ENCODE data around the gene NSG1. TPM values are rescaled to one million over a fixed set of nuclear protein-coding genes. Genes with fewer than 3 reads are reported as not detected.

Gene NSG1
- total RNA-seq, 1 experiment from 2014 or later: not detected

DNA sequence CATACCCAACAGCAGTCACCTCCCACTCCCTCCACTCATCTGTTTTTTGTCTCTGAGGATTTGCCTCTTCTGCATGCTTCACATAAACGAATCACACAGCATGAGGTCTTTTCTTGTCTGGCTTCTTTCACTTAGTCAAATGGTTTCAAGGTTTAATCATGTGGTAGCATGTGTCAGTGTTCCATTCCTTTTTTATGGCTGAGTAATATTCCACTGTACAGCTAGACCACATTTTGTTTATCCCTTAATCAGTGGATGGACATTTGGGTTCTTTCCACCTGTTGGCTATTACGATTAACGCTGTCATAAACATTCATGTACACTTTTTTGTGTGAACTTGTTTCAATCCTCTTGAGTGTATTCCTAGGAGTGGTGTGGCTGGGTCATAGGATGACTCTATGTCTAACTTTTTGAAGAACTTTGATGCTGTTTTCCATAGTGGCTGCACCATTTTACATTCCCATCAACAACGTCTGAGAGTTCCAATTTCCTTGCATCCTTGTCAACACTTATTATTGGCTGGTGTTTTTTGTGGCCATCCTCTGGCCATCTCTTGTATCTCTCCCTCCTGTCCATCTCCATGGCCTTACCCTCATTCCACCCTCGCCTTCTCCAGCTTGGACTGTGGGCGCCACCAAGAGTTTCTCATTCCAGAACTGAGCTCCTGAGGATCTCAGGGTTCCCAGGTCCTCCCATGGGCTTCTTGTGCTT, 12.4 kb upstream of the NSG1 start:
- no peak for ATAC-seq
- DNase-seq: no peak
- TF ChIP-seq EZH2 (IDR thresholded peaks at IDR 0.05; ENCODE audit: low read length, unreplicated experiment): no peak
- TF ChIP-seq, protein P1, sequence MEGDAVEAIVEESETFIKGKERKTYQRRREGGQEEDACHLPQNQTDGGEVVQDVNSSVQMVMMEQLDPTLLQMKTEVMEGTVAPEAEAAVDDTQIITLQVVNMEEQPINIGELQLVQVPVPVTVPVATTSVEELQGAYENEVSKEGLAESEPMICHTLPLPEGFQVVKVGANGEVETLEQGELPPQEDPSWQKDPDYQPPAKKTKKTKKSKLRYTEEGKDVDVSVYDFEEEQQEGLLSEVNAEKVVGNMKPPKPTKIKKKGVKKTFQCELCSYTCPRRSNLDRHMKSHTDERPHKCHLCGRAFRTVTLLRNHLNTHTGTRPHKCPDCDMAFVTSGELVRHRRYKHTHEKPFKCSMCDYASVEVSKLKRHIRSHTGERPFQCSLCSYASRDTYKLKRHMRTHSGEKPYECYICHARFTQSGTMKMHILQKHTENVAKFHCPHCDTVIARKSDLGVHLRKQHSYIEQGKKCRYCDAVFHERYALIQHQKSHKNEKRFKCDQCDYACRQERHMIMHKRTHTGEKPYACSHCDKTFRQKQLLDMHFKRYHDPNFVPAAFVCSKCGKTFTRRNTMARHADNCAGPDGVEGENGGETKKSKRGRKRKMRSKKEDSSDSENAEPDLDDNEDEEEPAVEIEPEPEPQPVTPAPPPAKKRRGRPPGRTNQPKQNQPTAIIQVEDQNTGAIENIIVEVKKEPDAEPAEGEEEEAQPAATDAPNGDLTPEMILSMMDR (conservative IDR thresholded peaks at IDR 0.05; ENCODE audit: low read depth, low read length): no peak
- TF ChIP-seq EZH2phosphoT487 (IDR thresholded peaks at IDR 0.05; ENCODE audit: borderline replicate concordance, low read length): no peak
- H3K27ac ChIP-seq (ENCODE audit: low read length): no peak overlapping the region
- no peak overlapping the region for H3K9ac ChIP-seq (ENCODE audit: low read length)
- no peaks in the 10 kb centered on the region for H3K79me2 ChIP-seq (ENCODE audit: low read length)
- H3K36me3 ChIP-seq (ENCODE audit: low read depth, low read length): no peaks in the 10 kb centered on the region
- H3K4me3 ChIP-seq (ENCODE audit: low read length): no peak overlapping the region
- no TSS peak for BruUV-seq (replicated peaks)
- CTCF ChIA-PET: no interaction called here
- H3K9me2 ChIP-seq (replicated peaks; ENCODE audit: low read length): no peaks in the 10 kb centered on the region
- no peak overlapping the region for H3K4me2 ChIP-seq (ENCODE audit: low read length)
- POLR2A ChIA-PET (ENCODE audit: unreplicated experiment): no interaction called here
- no peaks in the 10 kb centered on the region for H3K9me3 ChIP-seq (ENCODE audit: low read length)
- no peak overlapping the region for H2AFZ ChIP-seq (ENCODE audit: low read length)
- intact Hi-C loops (cut with micrococcal nuclease): no loop called here
- no peaks in the 10 kb centered on the region for H4K20me1 ChIP-seq (ENCODE audit: low read length)
- H3F3A ChIP-seq (ENCODE audit: low read length, unreplicated experiment): no peaks in the 10 kb centered on the region
- no peaks in the 10 kb centered on the region for H3K4me1 ChIP-seq (ENCODE audit: insufficient read depth, low read length)
- H3K27me3 ChIP-seq (ENCODE audit: low read length): peaks cover 40% of the 10 kb centered on the region

DNA sequence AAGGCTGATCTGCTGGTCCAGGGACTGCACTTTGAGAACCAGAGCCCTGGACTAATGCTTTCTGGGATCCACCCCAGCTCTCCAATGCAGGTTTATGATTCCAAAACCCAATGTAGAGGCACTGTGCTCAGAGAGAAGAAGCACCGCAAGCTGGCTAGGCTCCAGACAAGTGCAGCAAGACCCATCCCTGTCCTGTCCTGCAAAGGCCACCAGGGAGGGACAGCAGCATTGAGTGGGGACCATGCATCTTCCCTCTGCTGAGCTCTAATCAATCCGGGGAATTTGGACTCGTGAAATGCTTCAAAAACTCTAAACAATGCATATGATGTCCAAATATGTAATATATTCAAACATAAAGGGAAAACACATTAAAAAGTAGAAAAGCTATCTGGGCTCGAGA, 10.8 kb upstream of the NSG1 start:
- Histone ChIP-seq H3K27ac (ENCODE audit: low read length) (no peak overlapping the region), H3K79me2 (ENCODE audit: low read length) (no peaks in the 10 kb centered on the region), H3K9ac (ENCODE audit: low read length) (no peak overlapping the region), H3K9me2 (replicated peaks; ENCODE audit: low read length) (no peaks in the 10 kb centered on the region), H3K27me3 (ENCODE audit: low read length) (peaks cover 40% of the 10 kb centered on the region), H4K20me1 (ENCODE audit: low read length) (no peaks in the 10 kb centered on the region), H3F3A (ENCODE audit: low read length, unreplicated experiment) (no peaks in the 10 kb centered on the region), H3K4me2 (ENCODE audit: low read length) (no peak overlapping the region), H3K4me3 (ENCODE audit: low read length) (no peak overlapping the region), H2AFZ (ENCODE audit: low read length) (no peak overlapping the region), H3K4me1 (ENCODE audit: insufficient read depth, low read length) (no peaks in the 10 kb centered on the region), H3K9me3 (ENCODE audit: low read length) (no peaks in the 10 kb centered on the region), H3K36me3 (ENCODE audit: low read depth, low read length) (no peaks in the 10 kb centered on the region)
- CTCF ChIA-PET: no interaction called here
- no peak for TF ChIP-seq EZH2phosphoT487 (IDR thresholded peaks at IDR 0.05; ENCODE audit: borderline replicate concordance, low read length)
- TF ChIP-seq, protein P1 (conservative IDR thresholded peaks at IDR 0.05; ENCODE audit: low read depth, low read length): no peak
- no peak for TF ChIP-seq EZH2 (IDR thresholded peaks at IDR 0.05; ENCODE audit: low read length, unreplicated experiment)
- DNase-seq (no peak), ATAC-seq (no peak)
- no TSS peak for BruUV-seq (replicated peaks)
- POLR2A ChIA-PET (ENCODE audit: unreplicated experiment): no interaction called here
- intact Hi-C loops (cut with micrococcal nuclease): no loop called here

DNA sequence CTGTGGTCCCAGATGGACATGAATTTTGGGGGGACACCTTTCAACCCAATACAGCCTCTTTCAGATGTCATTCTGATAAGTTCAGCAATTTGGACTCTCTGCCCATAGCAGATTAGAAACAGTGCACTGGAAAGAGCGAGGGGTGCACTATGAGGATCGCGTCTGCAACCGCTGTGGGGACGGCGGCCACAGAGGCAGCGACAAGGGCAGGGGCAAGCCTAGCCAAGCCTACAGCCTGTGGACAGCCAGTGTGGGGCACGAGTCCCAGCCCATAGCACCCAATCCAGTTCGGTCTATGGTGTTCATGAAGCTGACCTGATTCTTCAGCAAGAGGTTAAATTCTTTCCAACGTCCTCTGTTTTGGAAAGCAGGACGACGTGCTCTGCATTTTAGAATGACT, 9.7 kb upstream of the NSG1 start:
- ChIA-PET CTCF (no interaction called here), POLR2A (ENCODE audit: unreplicated experiment) (no interaction called here)
- Histone ChIP-seq H2AFZ (ENCODE audit: low read length) (no peak overlapping the region), H3K4me2 (ENCODE audit: low read length) (no peak overlapping the region), H4K20me1 (ENCODE audit: low read length) (no peaks in the 10 kb centered on the region), H3K27me3 (ENCODE audit: low read length) (peaks cover 37% of the 10 kb centered on the region), H3K36me3 (ENCODE audit: low read depth, low read length) (no peaks in the 10 kb centered on the region), H3K9me3 (ENCODE audit: low read length) (no peaks in the 10 kb centered on the region), H3K79me2 (ENCODE audit: low read length) (no peaks in the 10 kb centered on the region), H3K27ac (ENCODE audit: low read length) (no peak overlapping the region), H3K4me1 (ENCODE audit: insufficient read depth, low read length) (no peaks in the 10 kb centered on the region), H3K9ac (ENCODE audit: low read length) (no peak overlapping the region), H3K4me3 (ENCODE audit: low read length) (no peak overlapping the region), H3F3A (ENCODE audit: low read length, unreplicated experiment) (no peaks in the 10 kb centered on the region), H3K9me2 (replicated peaks; ENCODE audit: low read length) (no peaks in the 10 kb centered on the region)
- TF ChIP-seq EZH2phosphoT487 (IDR thresholded peaks at IDR 0.05; ENCODE audit: borderline replicate concordance, low read length) (no peak), EZH2 (IDR thresholded peaks at IDR 0.05; ENCODE audit: low read length, unreplicated experiment) (no peak)
- TF ChIP-seq, protein P1 (conservative IDR thresholded peaks at IDR 0.05; ENCODE audit: low read depth, low read length): no peak
- ATAC-seq (no peak), DNase-seq (no peak)
- no TSS peak for BruUV-seq (replicated peaks)
- intact Hi-C loops (cut with micrococcal nuclease): no loop called here
